GM19099 (cell line): Measurements from ENCODE around the gene GNG3.

Source experiments
- POLR2A ChIP-seq: IDR thresholded peaks from 3 replicates; pipeline ENCODE4 v1.6.1; 2011; ENCODE audit warnings: low read depth; ENCODE audit not compliant: insufficient read length; ENCODE audit errors: extremely low read depth

Gene GNG3

DNA sequence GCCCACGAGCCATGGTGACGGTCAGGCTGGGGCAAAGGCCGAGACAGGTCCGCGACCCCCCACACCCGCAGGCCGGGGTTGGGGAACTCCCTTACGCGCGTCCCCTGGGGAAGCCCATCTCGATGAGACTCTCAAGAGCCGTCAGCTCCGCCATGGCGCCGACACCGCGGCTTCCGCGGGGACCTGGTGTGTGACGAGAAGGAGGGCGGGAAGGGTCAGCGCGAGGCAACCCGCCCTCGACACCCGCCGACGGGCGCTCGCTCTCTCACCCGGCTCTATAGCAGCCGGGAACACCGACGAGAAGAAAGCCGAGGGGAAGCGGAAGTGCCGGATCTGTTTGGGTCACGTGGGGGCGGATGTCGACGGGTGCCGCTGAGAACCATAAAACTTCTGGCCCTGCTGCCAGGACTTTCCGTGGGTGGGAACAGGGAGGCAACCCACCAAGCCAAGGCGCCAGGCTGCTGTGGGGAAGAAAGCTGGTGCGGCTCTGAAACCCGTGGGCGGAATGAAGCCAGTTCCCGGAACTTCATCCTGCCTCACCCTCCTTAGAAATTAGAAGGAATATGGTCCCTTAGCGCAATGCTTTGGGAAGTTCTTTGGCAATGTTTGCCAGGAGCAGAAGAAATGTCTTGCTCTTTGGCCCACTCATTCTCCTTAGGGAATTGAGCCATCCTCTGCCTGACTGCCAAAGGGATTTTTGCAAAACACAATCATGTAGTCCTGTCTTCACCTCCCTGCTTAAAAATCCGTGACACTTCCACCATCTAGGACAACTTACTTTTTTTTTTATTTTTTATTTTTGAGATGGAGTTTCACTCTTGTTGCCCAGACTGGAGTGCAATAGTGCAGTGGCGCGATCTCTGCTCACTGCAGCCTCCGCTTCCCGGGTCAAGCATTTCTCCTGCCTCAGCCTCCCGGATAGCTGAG, 28.4 kb upstream of the GNG3 start, which contains the start of gene UBXN1:
UBXN1 (minus strand) TSS at position 304 of the 927 bp plus-strand sequence; CDS start at position 154, 150 bp downstream.
- TF ChIP-seq POLR2A = peak; percentile 91

DNA sequence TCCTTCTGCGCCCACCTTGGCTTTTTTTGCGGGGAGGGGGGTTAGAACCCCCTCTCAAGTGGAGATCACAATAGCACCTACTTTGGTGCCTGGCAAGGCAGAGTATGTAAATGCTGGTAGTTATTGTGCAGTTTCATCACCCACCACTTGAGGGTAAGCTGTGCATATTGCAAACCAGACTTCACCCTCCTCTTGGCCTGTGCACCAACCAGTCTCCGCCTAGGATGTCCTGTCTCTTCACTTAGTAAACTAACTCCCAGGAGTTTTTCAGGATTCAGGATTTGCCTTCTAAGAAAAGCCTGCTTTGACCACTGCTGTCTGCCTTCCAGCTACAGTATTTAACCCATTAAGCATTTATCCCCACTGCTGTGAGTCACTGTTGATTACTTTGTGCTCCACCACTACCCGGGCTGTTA, 26.6 kb upstream of the GNG3 start:
- TF ChIP-seq POLR2A = no peak

- TF ChIP-seq POLR2A = no peak
These were observed 25.0 kb upstream of the GNG3 start for GRCh38 chr11:62682518-62682917.

DNA sequence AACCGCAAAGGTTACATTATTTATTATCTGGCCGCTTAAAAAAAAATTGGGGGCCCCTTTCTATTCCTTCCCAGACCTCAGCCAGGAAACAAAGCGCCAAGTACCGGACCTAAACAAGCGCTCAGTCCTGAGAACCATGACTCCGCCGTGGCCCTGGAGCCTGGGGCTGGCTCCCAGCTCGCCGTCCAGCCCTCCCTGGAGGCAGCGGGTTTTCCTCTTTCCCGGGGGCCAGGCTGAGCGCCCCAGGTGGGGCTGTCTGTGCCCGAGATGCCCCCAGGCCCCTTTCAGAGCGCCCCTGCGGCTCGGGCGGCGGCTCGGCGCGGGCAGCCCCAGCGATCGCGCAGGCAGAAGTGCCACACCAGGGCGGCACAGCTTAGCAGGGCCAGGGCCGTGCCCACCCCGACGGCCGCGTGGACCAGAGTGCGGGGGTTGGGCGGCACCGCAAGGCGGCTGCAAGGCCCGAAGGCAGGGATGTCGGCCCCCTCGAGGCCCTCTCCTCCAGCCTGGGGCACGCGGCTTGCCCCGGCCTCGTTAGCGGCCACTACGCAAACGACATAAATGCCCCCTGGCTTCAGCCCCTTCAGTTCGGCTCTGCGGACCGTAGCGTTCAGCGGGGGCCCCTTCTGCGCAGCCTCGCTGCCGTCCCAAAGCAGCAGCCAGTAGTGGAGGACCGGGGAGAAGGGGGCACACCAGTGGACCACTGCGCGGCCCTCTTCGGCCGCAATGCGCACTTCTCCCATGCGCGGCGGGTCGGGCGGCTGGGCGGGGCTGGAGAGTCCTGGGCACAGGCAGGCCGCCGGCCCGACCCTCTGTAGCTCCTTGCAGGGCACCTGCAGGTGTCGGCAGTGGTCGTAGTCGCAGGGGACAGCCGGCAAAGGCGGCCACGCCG, 19.7 kb upstream of the GNG3 start:
- TF ChIP-seq POLR2A = no peak

DNA sequence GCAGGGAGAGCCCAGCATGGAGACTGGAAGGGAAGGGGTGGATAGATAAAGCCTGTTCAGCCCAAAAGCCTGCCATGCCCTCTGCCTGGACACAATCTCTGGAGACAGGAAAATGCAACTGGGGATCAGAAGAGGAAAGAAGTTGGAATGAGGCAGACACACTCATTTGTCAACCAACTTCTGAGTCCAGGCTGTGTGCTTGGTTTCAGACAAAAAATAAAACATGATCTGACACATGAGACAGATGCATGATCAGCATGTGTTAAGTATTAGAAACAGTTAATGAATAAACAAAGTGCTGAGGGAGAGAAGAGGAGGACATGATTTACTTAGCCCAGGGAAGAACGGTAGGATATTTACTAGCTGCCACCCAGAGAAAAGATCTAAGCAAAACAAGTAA, 19.0 kb upstream of the GNG3 start:
- TF ChIP-seq POLR2A = no peak

GRCh38 chr11:62689421-62690183, 17.9 kb upstream of the GNG3 start, which contains the start of gene LRRN4CL:
LRRN4CL (minus strand) TSS chr11:62689530; CDS start chr11:62688508, 1,022 bp downstream.
- no peak for TF ChIP-seq POLR2A

- TF ChIP-seq POLR2A = no peak
These were observed 12.9 kb upstream of the GNG3 start for GRCh38 chr11:62694455-62695167.

DNA sequence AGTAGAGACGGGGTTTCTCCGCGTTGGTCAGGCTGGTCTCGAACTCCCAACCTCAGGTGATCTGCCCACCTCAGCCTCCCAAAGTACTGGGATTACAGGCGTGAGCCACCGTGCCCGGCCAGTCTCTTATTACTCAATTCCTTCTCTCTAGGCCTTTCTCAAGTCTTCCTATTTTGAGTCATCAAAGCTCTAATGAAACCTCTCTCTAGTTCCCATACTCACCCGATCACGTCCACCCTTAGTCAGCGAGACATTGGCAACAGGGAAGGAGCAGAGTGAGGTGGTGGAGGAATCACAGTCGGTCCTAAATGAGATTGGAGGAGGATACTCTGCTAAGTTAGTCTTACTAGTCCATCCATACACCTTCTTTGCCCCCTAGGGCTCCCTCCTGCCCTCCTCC, 5.2 kb upstream of the GNG3 start:
- no peak for TF ChIP-seq POLR2A

DNA sequence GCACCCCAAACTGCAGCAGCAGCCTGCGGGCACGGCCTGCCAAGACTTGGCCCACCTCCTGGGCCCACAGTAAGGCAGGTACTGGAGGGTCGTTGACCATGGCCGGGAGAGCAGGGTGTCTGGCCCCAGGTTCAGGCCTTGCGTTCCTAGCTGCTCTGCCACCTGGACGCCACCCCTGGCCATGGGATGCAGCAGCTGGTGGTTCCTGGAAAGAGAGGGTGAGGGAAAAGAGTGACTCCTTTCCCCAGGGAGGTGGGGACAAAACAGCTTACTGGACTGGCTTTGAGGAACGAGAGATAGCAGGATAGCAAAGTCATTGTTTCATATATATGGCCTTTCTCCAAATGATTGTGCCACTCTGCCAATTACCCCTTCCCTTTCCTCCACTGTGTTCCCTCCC, 2.1 kb upstream of the GNG3 start:
- TF ChIP-seq POLR2A = no peak

DNA sequence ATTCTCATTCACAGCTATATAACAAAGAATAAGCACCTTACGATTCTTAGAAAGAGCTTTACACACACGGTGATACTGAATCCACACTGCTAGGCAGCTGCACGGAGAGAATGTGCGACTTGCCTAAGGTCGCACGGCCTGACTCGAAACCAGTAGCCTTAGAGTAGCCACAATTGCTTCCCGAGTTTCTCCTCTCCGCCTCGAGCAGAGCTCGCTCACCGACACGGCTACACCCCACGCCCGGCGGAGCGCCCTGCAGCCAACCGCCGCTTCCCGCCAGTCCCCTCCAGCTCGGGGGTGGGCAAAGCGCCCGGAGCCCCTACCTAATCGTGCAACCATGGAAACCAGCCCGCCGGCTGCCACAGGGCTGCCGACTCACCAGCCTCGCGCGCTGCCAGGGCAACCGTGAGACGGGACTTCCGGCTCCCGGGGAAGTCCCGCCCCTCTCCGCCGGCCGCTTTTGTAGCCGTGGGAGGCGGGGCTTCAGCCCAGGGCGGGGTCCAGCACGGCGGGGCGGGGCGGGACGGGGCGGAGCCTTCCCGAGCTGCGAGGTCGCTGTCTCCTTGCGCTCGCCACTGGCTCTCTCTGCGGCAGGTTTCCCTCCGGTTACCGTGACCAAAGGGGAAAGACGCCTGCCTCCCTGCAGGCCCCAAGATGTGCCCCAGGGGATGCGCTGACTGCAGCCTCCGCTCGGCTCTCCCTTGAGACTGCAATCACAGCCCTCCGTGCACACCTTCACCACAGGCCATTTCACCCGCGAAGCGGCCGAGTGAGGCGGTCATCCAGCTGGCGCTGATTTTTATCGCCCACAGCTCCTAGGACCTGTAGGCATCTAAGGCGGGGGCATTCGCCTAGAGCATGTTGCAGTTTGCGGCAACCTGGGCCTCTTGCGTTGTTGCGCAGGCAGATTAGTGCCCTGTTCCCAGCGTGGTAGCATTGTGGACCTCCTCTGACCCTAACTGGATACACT, 1.3 kb upstream of the GNG3 start:
- TF ChIP-seq POLR2A = peak; percentile 52

- no peak for TF ChIP-seq POLR2A
These were observed 627 bp upstream of the GNG3 start for GRCh38 chr11:62706850-62707247.

GRCh38 chr11:62708392-62708791, 916 bp downstream of the GNG3 start:
- no peak for TF ChIP-seq POLR2A

DNA sequence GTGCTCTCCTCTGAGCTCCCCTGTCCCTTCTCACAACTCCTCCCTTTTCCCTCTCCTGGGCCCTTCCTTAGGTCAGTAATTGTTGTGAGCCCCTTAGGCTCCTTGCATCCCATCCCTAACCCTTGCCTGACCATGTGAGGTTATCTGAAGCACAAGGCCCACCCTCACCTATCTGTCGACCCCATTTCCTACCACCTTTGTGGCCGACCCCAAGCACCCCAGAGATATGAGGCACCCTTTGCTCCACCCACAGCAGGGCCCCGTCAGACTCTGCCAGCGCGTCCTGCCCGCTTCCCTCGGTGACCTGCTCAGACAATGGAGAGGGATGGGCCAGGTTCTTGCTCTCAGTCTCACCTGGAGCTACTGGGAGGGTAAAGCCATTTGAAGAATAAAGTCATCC, 1.3 kb downstream of the GNG3 start:
- no peak for TF ChIP-seq POLR2A
